Measurements from ENCODE around the gene TUSC7. TPM values are rescaled to one million over a fixed set of nuclear protein-coding genes. Genes with fewer than 3 reads are reported as not detected.

The TUSC7 gene
- polyA plus RNA-seq (ENCODE audit: insufficient read length in 3 of 3) = not detected
- long read RNA-seq, donor 1 = 0 reads
- long read RNA-seq, donor 2 = 0 reads
- long read RNA-seq, donor 3 = 0 reads
- long read RNA-seq, donor 4 = 0 reads
- long read RNA-seq, donor 5 = 0 reads
- long read RNA-seq, donor 6 = 0 reads
- long read RNA-seq, donor 7 = 0 reads
- long read RNA-seq, donor 8 = 0 reads
- long read RNA-seq, donor 9 = 0 reads
- long read RNA-seq, donor 10 = 0 reads
- long read RNA-seq, donor 11 = 0 reads
- long read RNA-seq, donor 12 = 0 reads
- long read RNA-seq, donor 13 = 0 reads
- long read RNA-seq, donor 14 = 0 reads
- long read RNA-seq, donor 15 = 0 reads
- long read RNA-seq, donor 16 = 0 reads

- no peak for DNase-seq
These were observed at the start of gene TUSC7 for GRCh38 chr3:116709479-116709878. Gene TUSC7 (plus strand): TSS chr3:116709779.

GRCh38 chr3:116661196-116661595, 48.4 kb upstream of the TUSC7 start:
- DNase-seq = no peak

DNA sequence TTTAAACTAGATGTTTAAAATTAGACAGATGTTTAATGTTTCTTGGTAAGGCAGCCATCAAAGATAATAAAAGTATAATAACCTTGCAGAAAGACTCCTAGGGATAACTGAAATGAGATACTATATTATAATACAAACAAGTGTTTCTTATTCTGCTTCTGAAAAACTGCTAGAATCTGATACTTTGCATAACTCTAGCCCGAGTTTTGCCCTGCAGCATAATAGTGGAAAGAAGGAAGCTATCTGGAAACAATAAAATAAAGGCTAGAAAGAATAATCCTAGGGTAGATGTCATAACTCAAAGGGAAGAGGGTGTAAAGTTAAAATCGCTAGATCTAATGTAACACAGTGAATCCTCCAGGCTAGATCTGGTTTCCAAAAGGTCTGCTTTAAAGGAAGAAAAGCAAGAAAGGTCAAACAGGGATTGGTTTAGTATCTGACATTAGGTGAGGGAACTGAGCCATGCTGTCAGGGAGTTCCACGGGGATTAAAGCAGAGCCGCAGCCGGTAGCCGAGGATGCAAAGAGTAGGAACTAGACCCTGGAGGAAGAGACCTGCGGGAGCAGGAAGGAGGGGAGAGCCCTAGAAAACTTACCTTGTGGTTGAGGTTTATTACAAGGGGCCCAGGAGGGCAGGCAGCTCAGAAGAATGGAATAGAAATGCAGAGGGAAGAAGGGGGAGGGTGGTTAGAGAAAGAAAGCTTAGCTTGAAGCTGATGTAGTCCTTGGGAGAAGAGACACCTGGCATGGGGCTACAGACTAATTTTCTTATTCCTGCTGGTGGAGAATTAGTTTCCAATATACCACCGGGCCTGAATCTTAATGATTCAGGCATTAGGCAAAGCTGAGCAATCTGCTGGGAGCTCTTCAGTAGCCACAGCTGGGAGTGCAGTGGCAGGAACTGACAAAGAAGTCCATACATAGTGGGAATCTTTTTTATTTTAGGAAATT, 46.1 kb upstream of the TUSC7 start:
- DNase-seq = peak; percentile 12

DNA sequence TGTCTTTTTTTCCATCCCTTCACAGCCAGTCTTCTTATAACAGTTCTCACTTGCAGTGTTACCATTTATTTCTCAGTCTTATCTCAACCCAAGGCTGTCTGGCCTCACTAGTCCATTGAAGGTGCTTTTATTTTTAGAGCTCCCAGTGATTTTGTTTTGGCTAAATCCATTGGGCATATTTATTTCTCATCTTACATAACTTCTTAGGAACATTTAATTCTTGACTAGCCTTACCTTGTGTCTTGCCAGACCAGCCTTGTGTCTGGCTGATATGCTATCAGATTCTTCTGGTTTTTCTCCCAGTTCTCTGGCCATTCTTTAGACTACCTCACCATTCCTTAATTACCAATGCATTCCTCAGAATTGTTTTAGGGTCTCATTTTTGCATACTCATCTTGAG, 42.3 kb upstream of the TUSC7 start:
- no peak for DNase-seq

- no peak for DNase-seq
These were observed 41.8 kb upstream of the TUSC7 start for GRCh38 chr3:116667791-116668190.

DNA sequence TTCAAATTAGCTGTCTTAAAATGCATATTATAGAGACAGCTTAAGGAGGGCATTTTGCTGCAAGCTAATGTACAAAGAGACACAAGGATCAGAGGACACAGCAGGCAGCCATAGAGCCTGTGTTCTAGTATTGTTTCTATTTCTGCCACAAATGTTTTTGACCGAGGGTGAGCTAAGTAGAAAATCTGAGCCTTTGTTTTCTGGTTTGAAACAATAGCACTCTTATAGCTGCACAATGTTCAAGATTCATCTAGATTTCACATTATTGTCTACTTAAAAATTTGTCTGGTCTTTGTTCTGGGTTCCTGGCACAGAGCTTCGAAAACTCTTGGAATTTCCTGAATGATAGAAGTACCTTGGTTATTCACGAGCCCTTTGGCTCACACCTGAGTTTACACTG, 40.0 kb upstream of the TUSC7 start:
- DNase-seq = no peak

DNA sequence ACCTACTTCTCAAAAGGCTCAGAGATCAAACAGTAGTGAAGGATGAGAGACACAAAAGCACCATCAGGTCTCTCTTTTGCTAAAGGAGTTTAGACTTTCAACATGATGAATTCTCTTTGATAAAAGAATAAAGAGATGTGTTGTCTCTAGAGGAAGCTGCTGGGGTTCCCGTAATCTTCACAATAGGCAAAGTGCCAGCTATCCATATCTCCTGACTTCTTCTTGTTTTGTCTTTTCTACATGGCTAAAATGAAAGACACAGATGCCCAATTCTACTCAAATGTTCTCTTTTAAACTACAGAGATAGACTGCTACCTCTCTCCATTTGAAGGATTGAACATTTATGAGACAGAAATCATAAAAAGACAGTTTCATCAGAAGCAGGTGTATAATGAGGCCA, 38.4 kb upstream of the TUSC7 start:
- no peak for DNase-seq

DNA sequence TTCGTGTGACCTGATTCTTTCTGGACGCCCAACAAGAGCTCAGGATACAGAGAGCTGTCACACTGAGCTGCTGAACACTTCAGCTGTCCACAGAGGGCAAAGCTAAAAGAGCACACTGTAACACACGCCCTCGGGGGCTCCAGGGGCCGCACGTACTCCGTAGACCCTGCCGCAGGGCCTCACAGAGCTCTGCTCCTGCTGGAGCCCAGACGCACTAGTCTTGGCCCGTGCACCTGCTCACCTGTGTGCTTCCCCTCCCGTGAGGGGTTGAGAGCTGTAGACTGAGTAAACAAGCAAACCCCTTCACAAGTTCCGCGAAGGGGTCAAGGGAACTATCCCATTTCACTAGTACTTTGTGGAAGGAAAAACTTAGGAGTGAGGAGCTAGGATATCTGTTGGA, 30.7 kb upstream of the TUSC7 start:
- no peak for DNase-seq

GRCh38 chr3:116691041-116691440, 18.5 kb upstream of the TUSC7 start:
- no peak for DNase-seq

DNA sequence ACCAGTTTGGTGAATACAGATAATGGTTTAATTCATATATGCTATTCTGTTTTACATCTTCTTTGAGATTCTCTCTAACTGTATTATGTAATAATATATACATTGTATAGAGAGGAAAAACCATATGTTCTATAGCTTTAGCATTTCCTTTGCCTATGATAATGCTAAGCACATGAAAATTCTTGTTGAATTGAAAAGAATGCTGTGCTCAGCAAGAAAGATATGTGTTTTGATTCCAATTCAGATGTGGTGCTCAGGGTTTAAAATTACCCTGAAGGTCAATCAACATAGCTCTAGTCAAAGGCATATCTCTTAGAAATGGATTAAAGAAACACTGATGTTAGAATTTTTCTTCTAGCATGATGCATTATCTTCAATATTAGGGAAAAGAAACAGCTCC, 8.5 kb upstream of the TUSC7 start:
- DNase-seq = no peak

GRCh38 chr3:116702334-116702733, 7.2 kb upstream of the TUSC7 start:
- DNase-seq = no peak

- no peak for DNase-seq
These were observed 2.0 kb upstream of the TUSC7 start for GRCh38 chr3:116707531-116707930.

DNA sequence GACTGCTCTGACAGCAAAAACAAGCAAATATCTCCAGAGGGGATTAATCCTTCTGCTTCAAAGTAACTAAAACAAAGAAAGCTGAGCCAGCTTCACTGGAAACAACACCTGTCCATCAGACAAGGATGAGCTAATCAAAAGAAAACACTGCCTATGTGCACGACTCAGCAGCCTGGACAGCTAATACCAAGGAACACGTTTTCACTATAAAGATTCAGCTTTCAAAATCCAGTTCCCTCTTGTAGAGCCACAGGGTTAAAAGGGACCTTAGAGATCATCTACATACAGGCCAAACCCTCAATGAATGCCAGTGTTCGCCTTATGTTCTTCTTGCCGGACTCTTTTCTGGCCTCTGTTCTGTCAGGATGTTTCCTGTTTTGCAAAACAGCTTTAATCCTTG, 6.9 kb downstream of the TUSC7 start:
- DNase-seq = no peak

DNA sequence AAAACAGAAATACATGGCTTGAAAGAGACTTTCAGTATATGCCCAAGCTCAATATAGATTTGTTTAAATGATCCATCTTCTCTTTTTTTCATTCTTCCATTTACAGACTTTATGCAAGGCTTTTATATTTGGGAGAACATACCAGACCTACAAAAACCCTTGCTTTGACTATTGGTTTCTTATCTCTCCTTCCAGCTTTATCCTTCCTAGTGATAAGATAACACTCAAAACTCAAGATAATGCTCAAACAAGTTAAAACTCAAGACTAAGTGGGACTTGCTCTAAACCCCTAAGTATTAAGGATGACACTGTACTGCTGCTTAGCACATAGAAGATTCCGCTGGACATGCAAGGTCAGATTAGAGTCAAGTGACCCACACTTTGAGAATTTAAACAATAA, 8.0 kb downstream of the TUSC7 start:
- DNase-seq = no peak

GRCh38 chr3:116728454-116728853, 18.9 kb downstream of the TUSC7 start:
- DNase-seq = no peak

GRCh38 chr3:116734243-116734642, 24.7 kb downstream of the TUSC7 start:
- DNase-seq = no peak

DNA sequence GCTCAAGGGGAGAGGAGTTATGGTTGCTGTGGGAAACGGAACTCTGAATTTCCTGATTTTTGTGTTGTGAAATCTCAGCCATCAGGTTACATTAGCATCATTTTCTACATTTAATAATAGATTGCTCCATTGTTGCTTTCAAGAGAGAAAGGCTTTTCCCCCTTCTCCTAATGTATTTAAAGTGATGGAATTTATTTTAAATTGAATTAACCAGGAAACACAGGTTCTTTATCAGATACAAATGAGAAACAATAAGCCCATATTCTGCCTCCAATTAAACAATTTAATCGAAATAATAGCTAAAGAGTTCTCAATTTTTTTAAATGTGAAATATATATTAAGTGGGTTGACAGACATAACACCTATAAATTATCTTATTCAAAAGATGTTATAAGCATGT, 30.1 kb downstream of the TUSC7 start:
- no peak for DNase-seq

- DNase-seq = no peak
These were observed 30.7 kb downstream of the TUSC7 start for GRCh38 chr3:116740293-116740692.

GRCh38 chr3:116741467-116741866, 31.9 kb downstream of the TUSC7 start:
- no peak for DNase-seq

GRCh38 chr3:116743062-116743461, 33.5 kb downstream of the TUSC7 start:
- DNase-seq = no peak

GRCh38 chr3:116749388-116749787, 39.8 kb downstream of the TUSC7 start:
- no peak for DNase-seq

GRCh38 chr3:116757315-116757714, 47.7 kb downstream of the TUSC7 start:
- DNase-seq = no peak

DNA sequence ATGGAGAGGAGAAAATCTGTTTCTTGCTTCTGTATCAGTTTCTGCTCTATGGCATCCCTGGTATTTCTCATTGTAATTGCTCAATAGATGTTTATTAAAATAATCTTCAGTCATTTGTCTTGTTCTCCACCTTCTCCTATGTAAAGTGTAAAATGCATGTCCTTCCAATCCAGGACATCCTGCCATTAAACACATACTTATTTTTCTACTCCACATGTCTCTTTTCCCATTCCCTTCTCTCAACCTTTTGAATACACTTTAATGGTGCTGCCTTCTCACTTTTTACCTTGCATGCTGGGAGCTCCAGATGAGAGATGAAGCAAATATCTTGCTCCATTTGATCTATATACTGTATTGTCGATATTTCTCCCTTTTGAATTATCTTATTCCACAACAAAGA, 49.7 kb downstream of the TUSC7 start:
- DNase-seq = no peak
